ENCODE data around the gene FMO5. TPM values are rescaled to one million over a fixed set of nuclear protein-coding genes. Genes with fewer than 3 reads are reported as not detected.

The FMO5 gene
- total RNA-seq, 1 donor from 2014 or later, result 1.0 TPM

DNA sequence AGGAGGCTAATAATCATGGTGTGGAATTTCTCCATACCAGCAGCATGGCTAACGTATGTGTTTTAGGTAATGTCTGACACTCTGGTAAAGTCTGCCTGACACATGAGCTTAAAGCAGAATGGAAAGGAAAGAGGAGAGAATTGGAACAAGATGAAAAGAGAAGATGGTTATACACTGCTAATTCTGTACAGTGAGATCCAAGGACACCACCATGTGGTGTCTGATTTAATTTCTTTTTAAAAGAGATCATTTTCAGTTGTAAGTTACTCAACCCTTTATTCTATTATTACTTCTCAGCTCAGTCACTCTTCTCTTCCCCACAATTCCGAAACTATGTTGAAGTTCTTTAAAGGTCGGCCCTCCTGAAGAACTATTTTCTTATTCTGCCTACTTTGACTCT is 68.5 kb downstream of the FMO5 start:
- Histone ChIP-seq H3K4me3 (ENCODE audit: low read length in 3 of 3) (no peak overlapping the region), H3K4me1 (ENCODE audit: control insufficient read depth in 3 of 3, insufficient read depth in 3 of 3, low read length in 3 of 3) (no peaks in the 10 kb centered on the region), H3K9me3 (ENCODE audit: control insufficient read depth in 3 of 3, low read length in 3 of 3) (no peaks in the 10 kb centered on the region), H3K27ac (ENCODE audit: low read depth, low read length) (no peak overlapping the region), H3K27me3 (ENCODE audit: control insufficient read depth in 3 of 3, insufficient read depth in 3 of 3, low read length in 3 of 3) (no peaks in the 10 kb centered on the region), H3K9ac (ENCODE audit: low read depth in 1 of 3, low read length in 3 of 3) (no peak overlapping the region), H3K36me3 (ENCODE audit: control insufficient read depth in 3 of 3, insufficient read depth in 3 of 3, low read length in 3 of 3) (peaks cover 18 to 53% (median 52%) of the 10 kb centered on the region in 3 donors)

DNA sequence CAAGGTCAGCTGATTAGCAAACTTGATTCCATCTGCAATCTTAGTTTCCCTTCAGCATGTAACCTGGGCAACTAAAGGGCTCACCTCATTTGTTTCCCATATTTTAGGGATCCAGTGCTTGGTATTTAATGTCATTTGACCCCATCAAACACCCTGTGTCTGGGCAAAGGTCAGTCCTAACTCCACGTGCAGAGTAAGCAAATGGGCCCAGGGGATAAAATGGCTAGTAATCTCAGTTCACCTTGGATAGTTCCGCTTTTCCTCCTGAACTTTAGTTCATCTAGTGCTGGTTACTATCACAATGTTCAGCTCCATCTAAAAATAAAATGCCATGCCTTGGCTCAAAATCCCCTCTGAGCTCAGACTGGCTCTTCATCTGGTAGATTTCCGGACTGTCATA is 72.4 kb downstream of the FMO5 start:
- no peak overlapping the region for H3K27ac ChIP-seq (ENCODE audit: low read depth, low read length)

DNA sequence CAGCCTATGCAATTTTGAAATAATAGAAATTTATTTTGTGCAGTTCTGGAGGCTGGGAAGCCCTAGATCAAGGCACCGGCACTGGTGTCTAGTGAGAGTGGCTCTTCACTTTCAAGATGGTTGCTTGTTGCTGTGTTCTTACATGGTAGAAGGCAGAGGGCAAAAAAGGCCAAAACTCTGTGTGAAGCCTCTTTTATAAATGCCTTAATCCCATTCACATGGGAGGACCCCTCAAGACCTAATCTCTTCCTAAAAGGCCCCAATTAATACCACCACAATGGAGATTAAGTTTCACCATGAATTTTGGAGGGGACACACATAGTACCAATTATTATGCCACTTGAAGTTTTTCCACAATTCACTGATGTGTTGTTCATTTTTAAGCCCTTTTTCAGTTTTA is 73.9 kb downstream of the FMO5 start:
- H3K4me1 ChIP-seq (ENCODE audit: control insufficient read depth in 3 of 3, insufficient read depth in 3 of 3, low read length in 3 of 3), result no peaks in the 10 kb centered on the region
- no peak overlapping the region for H3K4me3 ChIP-seq (ENCODE audit: low read length in 3 of 3)
- H3K9ac ChIP-seq (ENCODE audit: low read depth in 1 of 3, low read length in 3 of 3), result no peak overlapping the region

More for the DNA sequence above, 72.4 kb downstream of the FMO5 start:
- no peaks in the 10 kb centered on the region for H3K27me3 ChIP-seq (ENCODE audit: control insufficient read depth in 3 of 3, insufficient read depth in 3 of 3, low read length in 3 of 3)
- H3K9me3 ChIP-seq (ENCODE audit: control insufficient read depth in 3 of 3, low read length in 3 of 3), result no peaks in the 10 kb centered on the region
- H3K4me1 ChIP-seq (ENCODE audit: control insufficient read depth in 3 of 3, insufficient read depth in 3 of 3, low read length in 3 of 3), result no peaks in the 10 kb centered on the region
- no peak overlapping the region for H3K4me3 ChIP-seq (ENCODE audit: low read length in 3 of 3)
- no peak overlapping the region for H3K9ac ChIP-seq (ENCODE audit: low read depth in 1 of 3, low read length in 3 of 3)
- peaks cover 0 to 22% (median 19%) of the 10 kb centered on the region in 3 donors for H3K36me3 ChIP-seq (ENCODE audit: control insufficient read depth in 3 of 3, insufficient read depth in 3 of 3, low read length in 3 of 3)

DNA sequence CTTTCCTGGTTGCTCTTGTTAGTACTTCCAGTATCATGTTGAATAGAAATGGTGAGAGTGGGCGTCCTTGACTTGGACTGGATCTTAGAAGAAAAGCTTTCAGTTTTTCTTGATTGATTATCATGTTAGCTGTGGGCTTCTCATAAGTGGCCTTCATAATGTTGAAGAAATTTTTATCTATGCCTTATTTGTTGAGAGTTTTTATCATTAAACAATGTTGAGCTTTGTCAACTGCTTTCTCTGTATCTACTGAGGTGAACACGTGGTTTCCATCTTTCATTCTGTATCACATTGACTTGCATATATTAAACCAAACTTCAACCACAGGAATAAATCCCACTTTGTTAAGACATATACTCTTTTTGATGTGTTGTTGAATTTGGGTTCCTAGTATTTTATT is 82.3 kb downstream of the FMO5 start:
- no peaks in the 10 kb centered on the region for H3K27me3 ChIP-seq (ENCODE audit: control insufficient read depth in 3 of 3, insufficient read depth in 3 of 3, low read length in 3 of 3)
- no peak overlapping the region for H3K27ac ChIP-seq (ENCODE audit: low read depth, low read length)
- no peaks in the 10 kb centered on the region for H3K9me3 ChIP-seq (ENCODE audit: control insufficient read depth in 3 of 3, low read length in 3 of 3)
- no peak overlapping the region for H3K9ac ChIP-seq (ENCODE audit: low read depth in 1 of 3, low read length in 3 of 3)
- H3K4me3 ChIP-seq (ENCODE audit: low read length in 3 of 3), result no peak overlapping the region
- H3K36me3 ChIP-seq (ENCODE audit: control insufficient read depth in 3 of 3, insufficient read depth in 3 of 3, low read length in 3 of 3), result no peaks in the 10 kb centered on the region
- H3K4me1 ChIP-seq (ENCODE audit: control insufficient read depth in 3 of 3, insufficient read depth in 3 of 3, low read length in 3 of 3), result no peaks in the 10 kb centered on the region

More for the DNA sequence above, 73.9 kb downstream of the FMO5 start:
- H3K27ac ChIP-seq (ENCODE audit: low read depth, low read length), result no peak overlapping the region
- no peaks in the 10 kb centered on the region for H3K27me3 ChIP-seq (ENCODE audit: control insufficient read depth in 3 of 3, insufficient read depth in 3 of 3, low read length in 3 of 3)
- no peaks in the 10 kb centered on the region for H3K9me3 ChIP-seq (ENCODE audit: control insufficient read depth in 3 of 3, low read length in 3 of 3)
- H3K36me3 ChIP-seq (ENCODE audit: control insufficient read depth in 3 of 3, insufficient read depth in 3 of 3, low read length in 3 of 3), result peaks cover 0 to 19% (median 16%) of the 10 kb centered on the region in 3 donors

Other genes starting within 250 kb of the FMO5 start
- 13.6 TPM for gene PRKAB2, start 52.9 kb downstream of the FMO5 start, total RNA-seq
- 23.5 TPM for gene CHD1L, start 17.3 kb upstream of the FMO5 start, total RNA-seq

All from skeletal muscle tissue (tissue), 4 donors.